Suprapubic skin (tissue), 4 donors: ENCODE results near the gene ACVR1B. TPM values are rescaled to one million over a fixed set of nuclear protein-coding genes. Genes with fewer than 3 reads are reported as not detected.

Experiments used
- DNase-seq, 2 donors: peaks; one replicate each; pipeline ENCODE4 v3.0.0-alpha.2; 2019; ENCODE audit warnings: low spot score in 2 of 2
- H3K27ac ChIP-seq: fragments of 200-600 bp; sonication (generic); one replicate; pipeline ENCODE4 v1.5.1; 2019
- H3K27me3 ChIP-seq: fragments of 200-600 bp; sonication (generic); one replicate; pipeline ENCODE4 v1.5.1; 2019
- H3K36me3 ChIP-seq: fragments of 200-600 bp; sonication (generic); one replicate; pipeline ENCODE4 v1.5.1; 2019
- H3K4me1 ChIP-seq: fragments of 200-600 bp; sonication (generic); one replicate; pipeline ENCODE4 v1.5.1; 2019
- H3K4me3 ChIP-seq: fragments of 200-600 bp; sonication (generic); one replicate; pipeline ENCODE4 v1.5.1; 2019; ENCODE audit warnings: mild to moderate bottlenecking
- H3K9me3 ChIP-seq: fragments of 200-600 bp; sonication (generic); one replicate; pipeline ENCODE4 v1.5.1; 2019
- CTCF ChIP-seq, 2 donors: fragments of 200-600 bp in 1 of 2; fragments of 450-650 bp in 1 of 2; sonication (generic) in 1 of 2; IDR thresholded peaks; one replicate each; pipeline ENCODE4 v1.5.1; 2016 to 2019; ENCODE audit warnings: antibody characterized with exemption in 2 of 2, mild to moderate bottlenecking in 1 of 2, moderate library complexity in 1 of 2
- EP300 ChIP-seq: sonication (generic); formaldehyde crosslinking; IDR thresholded peaks from one replicate; pipeline ENCODE4 v1.6.1; 2017; ENCODE audit warnings: antibody characterized with exemption
- POLR2A ChIP-seq, 2 donors: fragments of 450-650 bp; IDR thresholded peaks; one replicate each; pipeline ENCODE4 v1.6.1; 2017; ENCODE audit warnings: antibody characterized with exemption in 2 of 2, mild to moderate bottlenecking in 2 of 2, moderate library complexity in 2 of 2
- POLR2AphosphoS5 ChIP-seq, 3 donors: sonication (generic); formaldehyde crosslinking; IDR thresholded peaks; one replicate each; pipeline ENCODE4 v1.6.1; 2017; ENCODE audit warnings: antibody characterized with exemption in 3 of 3
- WGBS: methylation state at CpG from one replicate; pipeline ENCODE4 v1.1.5; 2018; 5-methylcytosine and 5-hydroxymethylcytosine counted together
- total RNA-seq, 4 donors: library from RNA; depleted of rRNA; stranded (reverse); fragments of >200 nt; gene quantifications; one replicate each; pipeline ENCODE4 v1.1.0, GENCODE V29; 2016

ACVR1B gene
- total RNA-seq, 4 donors from 2014 or later: 40.5 to 103 (median 57.3) TPM

- no peaks in the 10 kb centered on the region for H3K4me1 ChIP-seq
- TF ChIP-seq POLR2AphosphoS5 (IDR thresholded peaks at IDR 0.05) (no peak), CTCF (IDR thresholded peaks at IDR 0.05) (no peak), EP300 (no peak), POLR2A (IDR thresholded peaks at IDR 0.05) (no peak)
- 77% methylated on average over 4 of the region's 4 CpGs for WGBS
- H3K27ac ChIP-seq: no peak overlapping the region
- no peak overlapping the region for H3K4me3 ChIP-seq
- peaks cover 69% of the 10 kb centered on the region for H3K36me3 ChIP-seq
- H3K9me3 ChIP-seq: no peaks in the 10 kb centered on the region
- no peak for DNase-seq
- no peaks in the 10 kb centered on the region for H3K27me3 ChIP-seq
Observed at GRCh38 chr12:51994959-51995358, 43.5 kb downstream of the ACVR1B start.

GRCh38 chr12:51997136-51997535, 45.6 kb downstream of the ACVR1B start:
- DNase-seq: no peak
- Histone ChIP-seq H3K27ac (no peak overlapping the region), H3K27me3 (no peaks in the 10 kb centered on the region), H3K4me1 (no peaks in the 10 kb centered on the region), H3K9me3 (no peaks in the 10 kb centered on the region), H3K36me3 (peaks cover 64% of the 10 kb centered on the region), H3K4me3 (no peak overlapping the region)
- TF ChIP-seq CTCF (IDR thresholded peaks at IDR 0.05) (no peak), POLR2A (IDR thresholded peaks at IDR 0.05) (no peak), POLR2AphosphoS5 (IDR thresholded peaks at IDR 0.05) (no peak), EP300 (no peak)
- 83% methylated on average over 5 of the region's 5 CpGs for WGBS

- Histone ChIP-seq H3K4me1 (peaks cover 23% of the 10 kb centered on the region), H3K27ac (no peak overlapping the region), H3K36me3 (peaks cover 16% of the 10 kb centered on the region), H3K9me3 (no peaks in the 10 kb centered on the region), H3K4me3 (no peak overlapping the region), H3K27me3 (no peaks in the 10 kb centered on the region)
- no peak for DNase-seq
- TF ChIP-seq POLR2A (IDR thresholded peaks at IDR 0.05) (no peak), EP300 (no peak), CTCF (IDR thresholded peaks at IDR 0.05) (no peak), POLR2AphosphoS5 (IDR thresholded peaks at IDR 0.05) (no peak)
- WGBS: 81% methylated on average over 7 of the region's 8 CpGs
Observed at GRCh38 chr12:52003016-52003550, 51.6 kb downstream of the ACVR1B start.

GRCh38 chr12:52003591-52003990, 52.1 kb downstream of the ACVR1B start:
- DNase-seq: no peak
- no peak for TF ChIP-seq POLR2A (IDR thresholded peaks at IDR 0.05)
- TF ChIP-seq CTCF (IDR thresholded peaks at IDR 0.05): no peak
- TF ChIP-seq EP300: no peak
- no peak for TF ChIP-seq POLR2AphosphoS5 (IDR thresholded peaks at IDR 0.05)
- Histone ChIP-seq H3K9me3 (no peaks in the 10 kb centered on the region), H3K4me3 (no peak overlapping the region), H3K36me3 (peaks cover 13% of the 10 kb centered on the region), H3K27me3 (no peaks in the 10 kb centered on the region), H3K27ac (no peak overlapping the region), H3K4me1 (peaks cover 29% of the 10 kb centered on the region)
- WGBS: 78% methylated on average over 6 of the region's 6 CpGs

GRCh38 chr12:52004042-52004648, 52.6 kb downstream of the ACVR1B start:
- DNase-seq: no peak
- Histone ChIP-seq H3K4me3 (no peak overlapping the region), H3K27me3 (no peaks in the 10 kb centered on the region), H3K36me3 (peaks cover 9% of the 10 kb centered on the region), H3K4me1 (peaks cover 34% of the 10 kb centered on the region), H3K27ac (no peak overlapping the region), H3K9me3 (no peaks in the 10 kb centered on the region)
- 80% methylated on average over 3 of the region's 5 CpGs for WGBS
- no peak for TF ChIP-seq EP300
- TF ChIP-seq CTCF (IDR thresholded peaks at IDR 0.05): peak; percentile 19 to 51
